ENCODE results near the gene MAGI2.

The MAGI2 gene

GRCh38 chr7:78828317-78828716 lies 625.1 kb downstream of the MAGI2 start:
- TF ChIP-seq EZH2phosphoT487 (conservative IDR thresholded peaks at IDR 0.05; ENCODE audit: low read length), result no peak
- TF ChIP-seq, protein P1, sequence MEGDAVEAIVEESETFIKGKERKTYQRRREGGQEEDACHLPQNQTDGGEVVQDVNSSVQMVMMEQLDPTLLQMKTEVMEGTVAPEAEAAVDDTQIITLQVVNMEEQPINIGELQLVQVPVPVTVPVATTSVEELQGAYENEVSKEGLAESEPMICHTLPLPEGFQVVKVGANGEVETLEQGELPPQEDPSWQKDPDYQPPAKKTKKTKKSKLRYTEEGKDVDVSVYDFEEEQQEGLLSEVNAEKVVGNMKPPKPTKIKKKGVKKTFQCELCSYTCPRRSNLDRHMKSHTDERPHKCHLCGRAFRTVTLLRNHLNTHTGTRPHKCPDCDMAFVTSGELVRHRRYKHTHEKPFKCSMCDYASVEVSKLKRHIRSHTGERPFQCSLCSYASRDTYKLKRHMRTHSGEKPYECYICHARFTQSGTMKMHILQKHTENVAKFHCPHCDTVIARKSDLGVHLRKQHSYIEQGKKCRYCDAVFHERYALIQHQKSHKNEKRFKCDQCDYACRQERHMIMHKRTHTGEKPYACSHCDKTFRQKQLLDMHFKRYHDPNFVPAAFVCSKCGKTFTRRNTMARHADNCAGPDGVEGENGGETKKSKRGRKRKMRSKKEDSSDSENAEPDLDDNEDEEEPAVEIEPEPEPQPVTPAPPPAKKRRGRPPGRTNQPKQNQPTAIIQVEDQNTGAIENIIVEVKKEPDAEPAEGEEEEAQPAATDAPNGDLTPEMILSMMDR (IDR thresholded peaks at IDR 0.05; ENCODE audit: insufficient read depth, low read length, poor library complexity, severe bottlenecking), result no peak
- no peaks in the 10 kb centered on the region for H3K36me3 ChIP-seq (ENCODE audit: low read length)
- H3K79me2 ChIP-seq (ENCODE audit: insufficient read depth, low read length), result no peaks in the 10 kb centered on the region
- H3K9me2 ChIP-seq (replicated peaks; ENCODE audit: insufficient read depth, low read length), result no peaks in the 10 kb centered on the region
- no peaks in the 10 kb centered on the region for H3F3A ChIP-seq (ENCODE audit: insufficient read depth)
- H3K4me3 ChIP-seq (ENCODE audit: insufficient read depth, low read length, poor library complexity, severe bottlenecking), result no peak overlapping the region
- H3K27ac ChIP-seq (ENCODE audit: low read depth, low read length), result no peak overlapping the region
- H2AFZ ChIP-seq (ENCODE audit: low read depth, low read length, severe bottlenecking), result no peak overlapping the region
- H4K20me1 ChIP-seq (ENCODE audit: low read depth, low read length), result no peaks in the 10 kb centered on the region
- no peaks in the 10 kb centered on the region for H3K9me3 ChIP-seq (ENCODE audit: insufficient read depth, low read length)
- H3K27me3 ChIP-seq (ENCODE audit: low read length), result no peaks in the 10 kb centered on the region
- no peak overlapping the region for H3K9ac ChIP-seq (ENCODE audit: low read length)
- no peak overlapping the region for H3K4me2 ChIP-seq (ENCODE audit: low read depth, low read length, poor library complexity, severe bottlenecking)

DNA sequence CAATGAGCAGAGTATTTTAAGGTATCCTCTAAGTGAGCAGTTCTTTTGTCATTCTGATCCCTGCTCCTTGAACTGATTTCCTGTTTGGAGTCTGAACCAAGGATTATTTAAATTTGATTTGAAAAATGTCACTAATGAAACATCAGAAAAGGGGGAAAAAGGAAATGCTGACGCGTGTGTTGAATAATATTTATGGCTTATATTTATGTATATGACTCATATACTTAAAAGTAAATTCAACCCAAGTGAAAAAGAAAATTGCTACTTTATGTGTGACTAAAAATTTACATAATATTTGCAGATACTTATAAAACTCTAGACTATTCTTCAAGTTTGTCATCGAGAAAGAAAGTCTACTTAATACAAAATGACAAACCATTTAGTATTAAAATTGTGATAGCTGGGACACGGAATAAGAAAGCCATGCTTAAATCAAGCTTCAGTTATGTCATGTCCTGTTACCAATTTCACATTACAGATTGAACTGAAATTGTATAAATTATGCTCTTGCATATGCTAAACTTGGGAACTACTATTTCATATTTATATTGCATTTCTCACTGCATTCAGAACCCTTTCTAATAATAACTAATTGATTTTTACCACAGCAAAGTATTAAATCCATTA lies 649.9 kb downstream of the MAGI2 start:
- no peaks in the 10 kb centered on the region for H3K9me2 ChIP-seq (replicated peaks; ENCODE audit: insufficient read depth, low read length)
- H4K20me1 ChIP-seq (ENCODE audit: low read depth, low read length), result no peaks in the 10 kb centered on the region
- no peaks in the 10 kb centered on the region for H3F3A ChIP-seq (ENCODE audit: insufficient read depth)
- H3K79me2 ChIP-seq (ENCODE audit: insufficient read depth, low read length), result no peaks in the 10 kb centered on the region
- H3K4me3 ChIP-seq (ENCODE audit: insufficient read depth, low read length, poor library complexity, severe bottlenecking), result no peak overlapping the region
- H3K36me3 ChIP-seq (ENCODE audit: low read length), result no peaks in the 10 kb centered on the region
- H3K9ac ChIP-seq (ENCODE audit: low read length), result no peak overlapping the region
- no peaks in the 10 kb centered on the region for H3K27me3 ChIP-seq (ENCODE audit: low read length)
- no peak for TF ChIP-seq EZH2phosphoT487 (conservative IDR thresholded peaks at IDR 0.05; ENCODE audit: low read length)
- TF ChIP-seq, protein P1 (IDR thresholded peaks at IDR 0.05; ENCODE audit: insufficient read depth, low read length, poor library complexity, severe bottlenecking), result no peak
- no peaks in the 10 kb centered on the region for H3K9me3 ChIP-seq (ENCODE audit: insufficient read depth, low read length)
- no peak overlapping the region for H3K4me2 ChIP-seq (ENCODE audit: low read depth, low read length, poor library complexity, severe bottlenecking)
- H2AFZ ChIP-seq (ENCODE audit: low read depth, low read length, severe bottlenecking), result no peak overlapping the region
- H3K27ac ChIP-seq (ENCODE audit: low read depth, low read length), result no peak overlapping the region

DNA sequence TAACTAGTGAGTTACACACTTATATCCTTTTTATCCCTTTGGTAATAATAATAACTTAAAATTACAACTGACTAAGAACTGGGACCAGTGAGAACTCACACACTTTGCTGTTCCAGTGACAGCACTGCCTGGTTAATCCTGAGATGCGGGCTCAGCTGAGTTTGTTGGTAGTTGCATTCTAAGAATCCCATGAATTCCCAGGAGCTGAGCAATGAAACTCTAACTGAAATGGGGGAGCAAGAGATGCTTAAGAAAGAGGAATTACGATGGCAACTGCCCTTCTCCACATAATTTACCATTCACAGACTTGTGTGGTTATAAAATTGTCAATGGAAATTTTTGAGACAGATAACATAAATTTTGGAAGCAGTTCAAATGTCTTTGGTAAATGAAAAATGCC lies 659.4 kb downstream of the MAGI2 start:
- Histone ChIP-seq H3K4me3 (ENCODE audit: insufficient read depth, low read length, poor library complexity, severe bottlenecking) (no peak overlapping the region), H3K9me3 (ENCODE audit: insufficient read depth, low read length) (no peaks in the 10 kb centered on the region), H3K36me3 (ENCODE audit: low read length) (no peaks in the 10 kb centered on the region), H3K79me2 (ENCODE audit: insufficient read depth, low read length) (no peaks in the 10 kb centered on the region), H3F3A (ENCODE audit: insufficient read depth) (no peaks in the 10 kb centered on the region), H2AFZ (ENCODE audit: low read depth, low read length, severe bottlenecking) (no peak overlapping the region), H3K27ac (ENCODE audit: low read depth, low read length) (no peak overlapping the region), H3K9me2 (replicated peaks; ENCODE audit: insufficient read depth, low read length) (no peaks in the 10 kb centered on the region), H3K4me2 (ENCODE audit: low read depth, low read length, poor library complexity, severe bottlenecking) (no peak overlapping the region), H3K9ac (ENCODE audit: low read length) (no peak overlapping the region), H3K27me3 (ENCODE audit: low read length) (no peaks in the 10 kb centered on the region), H4K20me1 (ENCODE audit: low read depth, low read length) (no peaks in the 10 kb centered on the region)
- TF ChIP-seq EZH2phosphoT487 (conservative IDR thresholded peaks at IDR 0.05; ENCODE audit: low read length), result no peak
- TF ChIP-seq, protein P1 (IDR thresholded peaks at IDR 0.05; ENCODE audit: insufficient read depth, low read length, poor library complexity, severe bottlenecking), result no peak
